GM19372 (cell line): Measurements from ENCODE around the gene NRP1.

Source experiments
- ATAC-seq: cut with Tn5 transposase; IDR thresholded peaks from one replicate; pipeline ENCODE4 v1.9.1; 2021; ENCODE audit warnings: mild to moderate bottlenecking, low read depth, moderate library complexity; ENCODE audit not compliant: unreplicated experiment

Gene NRP1

GRCh38 chr10:33136271-33136670 lies 198.2 kb downstream of the NRP1 start:
- ATAC-seq: no peak

DNA sequence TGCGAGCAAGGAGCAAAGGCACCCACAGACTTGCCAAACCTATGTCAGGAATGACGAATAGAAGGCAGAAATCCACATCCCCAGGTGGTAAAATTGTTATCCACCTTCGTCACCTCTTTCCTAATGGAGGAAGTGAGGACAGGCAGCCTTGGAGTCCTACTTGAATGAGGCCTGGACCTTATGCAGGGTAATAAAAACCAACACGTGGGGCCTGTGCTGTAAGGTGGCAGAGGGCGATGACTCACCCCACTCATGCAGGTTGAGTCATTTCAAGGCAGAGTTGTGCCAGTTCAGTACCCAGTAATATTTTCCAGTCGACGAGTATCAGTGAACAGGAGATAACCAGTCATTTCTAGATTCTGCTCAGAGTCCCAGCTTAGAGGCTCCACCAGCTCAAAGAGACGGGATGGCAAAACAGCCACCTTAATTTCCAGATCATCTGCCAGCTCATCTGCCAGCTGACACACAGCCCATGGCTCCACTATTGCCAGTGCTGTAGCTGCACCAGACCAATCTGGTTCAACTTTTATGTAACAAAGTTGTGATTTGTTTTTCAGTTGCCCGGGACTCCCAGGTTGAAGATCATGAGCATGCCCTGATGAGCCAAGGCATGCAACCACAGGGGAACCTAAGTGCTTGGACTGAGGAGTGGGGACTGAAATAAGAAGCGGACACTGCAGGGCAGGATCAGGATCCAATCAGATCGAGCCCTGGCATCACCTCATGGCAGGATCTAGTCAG lies 200.3 kb downstream of the NRP1 start:
- no peak for ATAC-seq

- no peak for ATAC-seq
Measured at GRCh38 chr10:33133557-33133956, 200.9 kb downstream of the NRP1 start.

DNA sequence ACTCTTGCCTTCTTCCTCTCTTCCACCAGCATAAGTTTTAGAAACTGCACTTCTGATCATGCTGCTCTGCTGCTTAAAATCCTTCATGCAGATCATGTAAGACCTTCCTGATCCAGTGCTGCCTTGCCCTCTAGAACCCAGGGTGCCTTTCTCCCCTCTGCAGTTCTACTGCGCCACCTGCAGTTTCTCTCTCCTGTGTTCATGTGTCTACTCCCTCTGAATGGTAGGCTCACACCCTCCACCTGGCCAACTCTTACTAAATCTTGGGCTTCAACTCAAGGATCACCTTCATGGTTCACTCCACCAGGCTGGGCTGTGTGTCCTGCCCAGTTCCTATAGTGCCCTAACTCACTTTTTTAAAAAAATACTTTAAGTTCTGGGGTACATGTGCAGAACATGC lies 201.8 kb downstream of the NRP1 start:
- peak; percentile 60 for ATAC-seq

GRCh38 chr10:33129996-33130386 lies 204.5 kb downstream of the NRP1 start:
- no peak for ATAC-seq

- no peak for ATAC-seq
Measured at GRCh38 chr10:33129141-33129995, 205.1 kb downstream of the NRP1 start.

DNA sequence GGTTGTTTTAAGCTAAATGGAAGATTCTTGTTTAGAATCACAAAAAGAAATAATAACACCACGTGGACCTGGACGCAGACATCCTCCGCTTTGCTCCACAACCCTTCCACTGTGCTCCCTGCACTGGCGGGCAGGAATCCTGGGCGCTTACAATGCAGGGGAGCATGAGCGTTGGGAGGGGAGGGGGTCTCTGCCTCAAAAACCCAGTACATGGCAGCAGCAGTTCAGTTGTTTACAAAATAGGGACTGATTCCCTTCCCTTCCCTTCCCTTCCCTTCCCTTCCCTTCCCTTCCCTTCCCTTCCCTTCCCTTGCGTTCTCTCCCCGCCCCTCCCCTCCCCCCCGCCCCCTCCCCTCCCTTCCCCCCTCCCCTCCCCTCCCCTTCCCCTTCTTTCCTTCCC lies 206.8 kb downstream of the NRP1 start:
- ATAC-seq: no peak
